ENCODE results near the gene FBXO22. TPM values are rescaled to one million over a fixed set of nuclear protein-coding genes. Genes with fewer than 3 reads are reported as not detected.

Gene FBXO22
- total RNA-seq, 1 experiment from 2014 or later, result 51.4 TPM

DNA sequence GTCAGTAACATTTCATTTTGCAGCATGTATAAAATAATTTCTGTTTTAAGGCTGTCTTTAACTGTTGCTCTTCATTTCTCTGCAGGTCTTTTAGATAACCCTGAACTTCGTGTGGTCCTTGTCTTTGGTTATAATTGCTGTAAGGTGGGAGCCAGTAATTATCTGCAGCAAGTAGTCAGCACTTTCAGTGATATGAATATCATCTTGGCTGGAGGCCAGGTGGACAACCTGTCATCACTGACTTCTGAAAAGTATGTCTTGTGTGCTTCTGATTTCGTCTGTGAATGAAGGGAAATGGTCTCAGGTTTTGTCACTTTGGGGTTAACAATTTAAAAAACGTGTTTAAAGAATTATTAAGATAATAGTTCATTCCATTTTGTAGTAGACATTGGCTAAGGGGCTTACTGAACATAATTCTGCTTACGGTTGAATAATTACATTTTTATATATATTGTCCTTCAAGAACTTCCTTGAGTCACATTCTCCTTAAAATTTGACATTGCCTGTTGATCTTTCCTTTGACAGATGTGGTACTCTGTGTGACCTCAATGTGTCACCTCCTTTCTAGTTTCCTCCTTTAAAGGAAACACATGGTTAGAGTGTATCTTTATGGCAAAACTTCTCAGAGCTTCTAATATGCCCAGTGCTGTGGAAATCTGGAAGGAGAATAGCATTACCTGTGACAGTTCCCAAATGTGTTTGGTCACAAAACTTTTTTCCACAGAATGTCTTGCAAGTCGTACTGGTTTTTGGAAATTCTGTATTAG, 26.3 kb downstream of the FBXO22 start:
- no peaks in the 10 kb centered on the region for H3F3A ChIP-seq (ENCODE audit: low read length, unreplicated experiment)

GRCh38 chr15:75930866-75931265, 27.2 kb downstream of the FBXO22 start:
- H3K9me3 ChIP-seq (ENCODE audit: low read length), result no peaks in the 10 kb centered on the region
- H3K36me3 ChIP-seq (ENCODE audit: low read depth, low read length), result peaks cover 44% of the 10 kb centered on the region
- ATAC-seq (no peak), DNase-seq (no peak)
- no peak overlapping the region for H2AFZ ChIP-seq (ENCODE audit: low read length)
- intact Hi-C loops (cut with micrococcal nuclease), result no loop called here
- no peak overlapping the region for H3K4me3 ChIP-seq (ENCODE audit: low read length)
- no peaks in the 10 kb centered on the region for H3K27me3 ChIP-seq (ENCODE audit: low read length)
- TF ChIP-seq EZH2phosphoT487 (IDR thresholded peaks at IDR 0.05; ENCODE audit: borderline replicate concordance, low read length) (no peak), EZH2 (IDR thresholded peaks at IDR 0.05; ENCODE audit: low read length, unreplicated experiment) (no peak)
- TF ChIP-seq, protein P1, sequence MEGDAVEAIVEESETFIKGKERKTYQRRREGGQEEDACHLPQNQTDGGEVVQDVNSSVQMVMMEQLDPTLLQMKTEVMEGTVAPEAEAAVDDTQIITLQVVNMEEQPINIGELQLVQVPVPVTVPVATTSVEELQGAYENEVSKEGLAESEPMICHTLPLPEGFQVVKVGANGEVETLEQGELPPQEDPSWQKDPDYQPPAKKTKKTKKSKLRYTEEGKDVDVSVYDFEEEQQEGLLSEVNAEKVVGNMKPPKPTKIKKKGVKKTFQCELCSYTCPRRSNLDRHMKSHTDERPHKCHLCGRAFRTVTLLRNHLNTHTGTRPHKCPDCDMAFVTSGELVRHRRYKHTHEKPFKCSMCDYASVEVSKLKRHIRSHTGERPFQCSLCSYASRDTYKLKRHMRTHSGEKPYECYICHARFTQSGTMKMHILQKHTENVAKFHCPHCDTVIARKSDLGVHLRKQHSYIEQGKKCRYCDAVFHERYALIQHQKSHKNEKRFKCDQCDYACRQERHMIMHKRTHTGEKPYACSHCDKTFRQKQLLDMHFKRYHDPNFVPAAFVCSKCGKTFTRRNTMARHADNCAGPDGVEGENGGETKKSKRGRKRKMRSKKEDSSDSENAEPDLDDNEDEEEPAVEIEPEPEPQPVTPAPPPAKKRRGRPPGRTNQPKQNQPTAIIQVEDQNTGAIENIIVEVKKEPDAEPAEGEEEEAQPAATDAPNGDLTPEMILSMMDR (conservative IDR thresholded peaks at IDR 0.05; ENCODE audit: low read depth, low read length), result no peak
- ChIA-PET POLR2A (ENCODE audit: unreplicated experiment) (interaction anchor here (0.7 kb wide), 1 partner anchor 22 kb away, joined by 6 read pairs; no protein-coding TSS in a partner anchor), CTCF (no interaction called here)
- no TSS peak for BruUV-seq (replicated peaks)
- H3K4me1 ChIP-seq (ENCODE audit: insufficient read depth, low read length), result no peaks in the 10 kb centered on the region
- H3F3A ChIP-seq (ENCODE audit: low read length, unreplicated experiment), result no peaks in the 10 kb centered on the region
- no peak overlapping the region for H3K27ac ChIP-seq (ENCODE audit: low read length)
- H3K9me2 ChIP-seq (replicated peaks; ENCODE audit: low read length), result no peaks in the 10 kb centered on the region
- no peak overlapping the region for H3K9ac ChIP-seq (ENCODE audit: low read length)
- H4K20me1 ChIP-seq (ENCODE audit: low read length), result no peaks in the 10 kb centered on the region
- H3K79me2 ChIP-seq (ENCODE audit: low read length), result peaks cover 7% of the 10 kb centered on the region; the same call in 1 of the 2 replicates
- no peak overlapping the region for H3K4me2 ChIP-seq (ENCODE audit: low read length)

More for the DNA sequence above, 26.3 kb downstream of the FBXO22 start:
- ChIA-PET POLR2A (ENCODE audit: unreplicated experiment) (interaction anchor here (0.7 kb wide), 1 partner anchor 23 kb away, joined by 6 read pairs; no protein-coding TSS in a partner anchor), CTCF (no interaction called here)
- no peak overlapping the region for H3K4me2 ChIP-seq (ENCODE audit: low read length)
- no peak overlapping the region for H3K9ac ChIP-seq (ENCODE audit: low read length)
- no peaks in the 10 kb centered on the region for H4K20me1 ChIP-seq (ENCODE audit: low read length)
- H3K79me2 ChIP-seq (ENCODE audit: low read length), result peaks cover 15% of the 10 kb centered on the region
- H3K27me3 ChIP-seq (ENCODE audit: low read length), result no peaks in the 10 kb centered on the region
- no peaks in the 10 kb centered on the region for H3K9me2 ChIP-seq (replicated peaks; ENCODE audit: low read length)
- peaks cover 2% of the 10 kb centered on the region; the same call in 1 of the 2 replicates for H3K4me1 ChIP-seq (ENCODE audit: insufficient read depth, low read length)
- intact Hi-C loops (cut with micrococcal nuclease), result loop anchor here (10.0 kb wide), 3 partner anchors 125 to 205 kb away; partner anchors contain the start of gene TMEM266
- H2AFZ ChIP-seq (ENCODE audit: low read length), result no peak overlapping the region
- peaks cover 41% of the 10 kb centered on the region for H3K36me3 ChIP-seq (ENCODE audit: low read depth, low read length)
- TF ChIP-seq EZH2phosphoT487 (IDR thresholded peaks at IDR 0.05; ENCODE audit: borderline replicate concordance, low read length) (no peak), EZH2 (IDR thresholded peaks at IDR 0.05; ENCODE audit: low read length, unreplicated experiment) (no peak)
- TF ChIP-seq, protein P1 (conservative IDR thresholded peaks at IDR 0.05; ENCODE audit: low read depth, low read length), result no peak
- no TSS peak for BruUV-seq (replicated peaks)
- ATAC-seq (no peak), DNase-seq (no peak)
- no peaks in the 10 kb centered on the region for H3K9me3 ChIP-seq (ENCODE audit: low read length)
- no peak overlapping the region for H3K4me3 ChIP-seq (ENCODE audit: low read length)
- H3K27ac ChIP-seq (ENCODE audit: low read length), result no peak overlapping the region

DNA sequence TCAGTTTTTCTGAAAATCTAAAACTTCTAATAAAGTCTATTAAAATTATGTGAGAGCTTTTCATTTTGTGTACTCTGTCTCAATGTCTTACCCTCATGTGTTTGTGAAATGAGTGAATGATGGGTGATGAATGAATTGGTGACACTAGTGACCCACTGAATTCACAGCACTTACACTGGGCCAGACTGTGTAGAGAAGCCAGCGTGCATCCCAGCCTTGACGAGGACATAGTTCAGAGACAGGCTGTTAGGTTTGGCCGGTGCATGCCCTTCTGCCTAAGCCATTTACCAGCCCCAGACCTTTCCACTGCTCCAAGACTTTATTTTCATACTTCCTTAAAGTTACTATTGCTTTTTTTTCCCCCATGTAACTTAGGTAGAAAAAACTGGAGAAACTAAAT, 38.8 kb downstream of the FBXO22 start:
- 0 out of 2 replicates have a peak, but pooled peaks cover 4% of the 10 kb centered on the region for H3K36me3 ChIP-seq (ENCODE audit: low read depth, low read length)

More for the DNA sequence above, 38.8 kb downstream of the FBXO22 start:
- H3K9ac ChIP-seq (ENCODE audit: low read length), result no peak overlapping the region
- no peaks in the 10 kb centered on the region for H3F3A ChIP-seq (ENCODE audit: low read length, unreplicated experiment)
- H2AFZ ChIP-seq (ENCODE audit: low read length), result no peak overlapping the region
- intact Hi-C loops (cut with micrococcal nuclease), result no loop called here
- H3K27ac ChIP-seq (ENCODE audit: low read length), result no peak overlapping the region
- H3K9me2 ChIP-seq (replicated peaks; ENCODE audit: low read length), result no peaks in the 10 kb centered on the region
- no peaks in the 10 kb centered on the region for H3K4me1 ChIP-seq (ENCODE audit: insufficient read depth, low read length)
- ChIA-PET CTCF (no interaction called here), POLR2A (ENCODE audit: unreplicated experiment) (no interaction called here)
- no peaks in the 10 kb centered on the region for H3K27me3 ChIP-seq (ENCODE audit: low read length)
- DNase-seq (no peak), ATAC-seq (no peak)
- no peaks in the 10 kb centered on the region for H3K79me2 ChIP-seq (ENCODE audit: low read length)
- H3K4me2 ChIP-seq (ENCODE audit: low read length), result no peak overlapping the region
- BruUV-seq (replicated peaks), result no TSS peak
- no peak overlapping the region for H3K4me3 ChIP-seq (ENCODE audit: low read length)
- H4K20me1 ChIP-seq (ENCODE audit: low read length), result no peaks in the 10 kb centered on the region
- TF ChIP-seq EZH2 (IDR thresholded peaks at IDR 0.05; ENCODE audit: low read length, unreplicated experiment), result no peak
- no peak for TF ChIP-seq EZH2phosphoT487 (IDR thresholded peaks at IDR 0.05; ENCODE audit: borderline replicate concordance, low read length)
- TF ChIP-seq, protein P1 (conservative IDR thresholded peaks at IDR 0.05; ENCODE audit: low read depth, low read length), result no peak
- H3K9me3 ChIP-seq (ENCODE audit: low read length), result no peaks in the 10 kb centered on the region
